OCI-LY1 (cell line): ENCODE results near the gene NT5M.

Source experiments
- CTCF ChIP-seq: fragments of 200-600 bp; sonication (generic), shearing (Covaris generic); IDR thresholded peaks from 2 replicates; pipeline ENCODE4 v1.5.1; 2017; ENCODE audit warnings: mild to moderate bottlenecking, antibody characterized with exemption, low read length, moderate library complexity, mixed read lengths
- EZH2 ChIP-seq: fragments of 200-600 bp; sonication (generic), shearing (Covaris generic); IDR thresholded peaks from 2 replicates; pipeline ENCODE4 v1.8.0; 2017; ENCODE audit warnings: borderline replicate concordance, mixed run types, mild to moderate bottlenecking, antibody characterized with exemption, low read length, moderate library complexity, mixed read lengths

GRCh38 chr17:17320911-17321220 is 17.7 kb downstream of the NT5M start:
- TF ChIP-seq CTCF (no peak), EZH2 (no peak)
